Measurements from ENCODE around the gene RBBP8NL.

DNA sequence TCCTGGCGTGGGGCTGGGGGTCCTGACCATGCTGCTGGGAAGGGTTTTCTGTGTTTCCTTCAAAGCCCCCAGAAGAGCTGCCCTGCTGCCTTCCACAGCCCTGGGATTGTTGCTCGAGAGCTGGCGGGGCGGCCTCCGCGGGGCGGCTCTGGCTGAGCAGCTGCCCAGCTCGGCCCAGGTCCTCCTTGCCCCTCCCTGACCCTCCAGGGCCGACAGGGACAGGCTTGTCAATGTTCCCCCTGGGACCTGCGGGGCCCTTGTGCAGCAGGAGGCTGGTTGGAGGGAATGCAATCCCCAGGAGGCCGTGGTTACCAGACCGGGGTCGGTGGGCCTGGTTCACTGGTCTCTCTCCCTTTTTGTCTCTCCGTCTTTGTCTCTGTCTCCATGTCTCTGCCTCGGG lies 28.6 kb upstream of the RBBP8NL start:
- no peak for TF ChIP-seq POLR2A (IDR thresholded peaks at IDR 0.05; ENCODE audit: low read depth, low read length)
- no peak for TF ChIP-seq TAF1 (IDR thresholded peaks at IDR 0.05; ENCODE audit: borderline replicate concordance, low read depth, low read length)

Data from GM12892 (cell line).